Superior temporal gyrus (tissue), 1 donor: ENCODE results near the gene ZNF169.
"Not testable (repeated sequence)": the region's sequence is repeated elsewhere in the genome, so short reads cannot be mapped to it uniquely, and the experiment has no call there.

Source experiments
- DNase-seq: peaks from one replicate; pipeline ENCODE4 v3.0.0-alpha.2; 2016; ENCODE audit errors: extremely low spot score

ZNF169 gene

GRCh38 chr9:94287877-94288513 is 28.9 kb downstream of the ZNF169 start:
- DNase-seq: no peak

DNA sequence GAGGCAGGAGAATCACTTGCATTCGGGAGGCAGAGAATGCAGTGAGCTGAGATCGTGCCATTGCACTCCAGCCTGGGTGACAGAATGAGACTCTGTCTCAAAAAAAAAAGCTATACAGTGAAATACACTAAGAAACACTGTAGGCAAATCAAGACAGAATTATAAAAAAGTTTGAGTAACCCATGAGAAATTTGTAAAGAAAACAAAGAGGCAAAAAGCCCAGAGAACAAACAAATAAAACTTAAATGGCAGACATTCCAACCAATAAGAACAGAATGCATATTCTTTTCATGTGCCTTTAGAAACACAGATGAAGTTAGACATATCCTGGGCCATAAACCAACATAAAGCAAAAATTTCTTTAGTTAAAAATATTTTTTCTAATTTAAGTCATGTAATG is 30.6 kb downstream of the ZNF169 start:
- DNase-seq: no peak

DNA sequence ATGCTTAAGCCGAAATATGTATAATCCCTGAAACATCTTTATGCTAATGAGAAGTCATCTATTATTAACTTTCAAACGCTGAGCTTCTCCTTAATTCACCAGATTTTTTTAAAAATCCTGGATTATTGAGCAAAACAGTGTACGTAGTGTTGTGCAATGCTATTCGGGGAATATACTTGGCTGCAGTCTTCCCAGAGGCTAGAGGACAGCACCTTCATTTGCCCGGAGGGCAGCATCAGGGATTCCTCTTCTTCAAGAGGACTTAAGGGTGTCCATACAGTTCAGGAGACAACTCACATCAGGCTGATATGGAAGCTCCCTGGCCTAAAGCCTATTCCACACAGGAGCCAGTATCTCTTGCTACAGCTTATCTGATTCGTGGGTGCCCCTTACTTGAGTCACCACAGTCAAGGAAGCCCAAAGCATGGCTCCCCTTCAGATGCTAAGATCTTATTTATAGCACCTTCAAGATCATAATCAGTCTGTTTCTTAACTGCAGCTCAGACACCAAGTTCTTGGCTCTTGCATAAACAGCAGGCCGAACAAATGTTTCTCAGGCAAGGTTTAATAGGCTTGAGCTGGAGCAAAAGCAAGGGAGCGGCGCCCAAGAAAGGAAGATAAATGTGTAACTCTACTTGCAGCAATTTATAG is 40.0 kb downstream of the ZNF169 start:
- no peak for DNase-seq

- DNase-seq: no peak
Observed at GRCh38 chr9:94300470-94301301, 41.6 kb downstream of the ZNF169 start.

DNA sequence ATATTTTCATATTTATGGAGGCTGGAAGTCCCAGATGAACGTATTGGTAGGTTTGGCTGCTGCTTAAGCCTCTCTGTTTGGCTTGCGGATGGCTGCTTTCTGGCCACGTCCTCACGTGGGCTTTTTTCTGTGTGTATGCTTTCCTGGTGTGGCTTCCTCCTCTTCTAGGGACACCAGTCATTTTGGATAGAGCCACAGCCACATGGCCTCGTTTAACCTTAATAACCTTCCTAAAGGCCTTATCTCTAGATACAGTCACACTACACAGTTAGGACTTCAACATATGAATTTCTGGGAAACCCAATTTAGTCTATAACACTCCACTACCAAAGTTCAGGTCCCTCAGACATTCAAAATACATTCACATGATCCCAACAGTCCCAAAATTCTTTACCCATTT is 42.5 kb downstream of the ZNF169 start:
- no peak for DNase-seq

GRCh38 chr9:94302426-94302825 is 43.3 kb downstream of the ZNF169 start:
- DNase-seq: no peak

DNA sequence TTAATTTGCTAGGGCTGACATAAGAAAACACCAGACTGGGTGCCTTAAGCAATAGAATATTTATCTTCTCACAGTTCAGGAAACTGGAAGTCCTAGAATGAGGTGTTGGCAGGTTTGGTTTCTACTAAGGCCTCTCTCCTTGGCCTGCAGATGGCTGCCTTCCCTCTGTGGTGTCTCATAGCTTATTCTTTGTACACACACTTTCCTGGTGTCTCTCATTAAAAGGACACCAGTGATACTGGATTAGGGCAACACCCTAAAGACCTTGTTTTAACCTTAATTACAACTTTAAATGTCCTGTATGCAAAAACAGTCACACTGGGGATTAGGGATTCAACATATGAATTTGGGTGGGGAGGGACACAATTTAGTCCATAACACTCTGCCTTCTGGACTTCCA is 44.2 kb downstream of the ZNF169 start:
- no peak for DNase-seq

- not testable (repeated sequence) for DNase-seq
Observed at GRCh38 chr9:94315034-94315984, 56.2 kb downstream of the ZNF169 start.

DNA sequence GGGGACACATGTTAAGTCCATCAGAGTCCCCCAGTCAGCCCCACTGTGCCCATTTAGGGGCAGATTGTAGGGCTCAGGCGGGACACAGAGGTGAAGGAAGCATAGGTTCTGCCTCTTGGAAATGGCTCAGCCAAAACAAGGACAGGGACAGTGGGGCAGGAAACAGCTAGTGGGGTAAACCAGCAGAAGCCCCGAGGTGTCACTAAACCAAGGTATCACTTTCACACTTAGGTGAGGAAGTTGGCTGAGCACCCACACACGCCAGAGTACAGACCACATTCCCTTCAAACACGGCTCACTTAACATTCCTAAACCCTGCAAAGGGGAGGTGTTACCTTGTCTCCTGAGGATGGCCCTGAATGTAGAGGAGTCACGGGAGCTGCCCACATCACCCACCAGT is 57.1 kb downstream of the ZNF169 start:
- DNase-seq: not testable (repeated sequence)

- not testable (repeated sequence) for DNase-seq
Observed at GRCh38 chr9:94317949-94318657, 59.0 kb downstream of the ZNF169 start.

- DNase-seq: not testable (repeated sequence)
Observed at GRCh38 chr9:94322342-94322940, 63.3 kb downstream of the ZNF169 start.

- not testable (repeated sequence) for DNase-seq
Observed at GRCh38 chr9:94323153-94323798, 64.2 kb downstream of the ZNF169 start.

DNA sequence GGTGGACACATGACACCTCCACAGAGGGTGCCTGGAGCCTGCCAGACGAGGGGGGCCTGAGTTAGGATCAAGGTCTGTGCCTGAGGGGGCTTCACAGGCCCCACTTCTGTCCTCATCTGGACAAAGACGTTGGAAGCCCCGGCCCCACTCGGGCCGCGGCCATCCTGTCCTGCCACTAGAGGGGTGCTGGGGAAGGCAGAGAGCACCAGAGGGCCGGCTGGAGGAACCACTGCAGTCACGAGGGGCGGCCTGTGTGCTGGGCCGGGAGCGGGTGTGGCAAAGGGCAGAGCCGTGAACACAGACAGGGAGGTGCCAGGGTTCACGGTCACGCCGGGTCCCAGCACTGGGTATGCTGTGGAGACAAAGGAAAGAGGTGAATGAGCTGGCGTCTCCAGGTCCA is 66.5 kb downstream of the ZNF169 start:
- DNase-seq: not testable (repeated sequence)

- DNase-seq: not testable (repeated sequence)
Observed at GRCh38 chr9:94328544-94328943, 69.4 kb downstream of the ZNF169 start, which contains the start of gene NUTM2F. TSS of gene NUTM2F (minus strand) at chr9:94328644. CDS start at chr9:94328623, 21 bp downstream.

- not testable (repeated sequence) for DNase-seq
Observed at GRCh38 chr9:94336445-94336844, 77.3 kb downstream of the ZNF169 start.

DNA sequence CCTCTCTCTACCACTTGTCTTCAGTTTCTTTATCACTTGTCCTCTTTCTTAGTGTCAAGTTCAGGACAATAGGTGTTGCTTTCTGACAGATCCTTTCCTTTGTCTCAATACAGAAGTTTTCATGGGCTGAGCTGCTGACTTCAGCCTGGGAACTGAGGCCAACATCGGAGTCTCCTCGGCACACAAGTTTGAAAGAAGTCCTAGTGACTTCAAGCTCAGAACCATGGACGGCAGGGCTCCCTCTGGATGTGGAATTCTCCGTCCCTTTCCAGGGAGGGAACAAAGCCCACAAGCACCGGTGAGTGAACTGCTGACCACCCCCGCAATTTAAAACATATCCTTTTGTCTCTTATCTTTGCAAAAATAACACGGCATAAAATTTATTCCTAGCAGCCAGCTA is 79.6 kb downstream of the ZNF169 start:
- not testable (repeated sequence) for DNase-seq

DNA sequence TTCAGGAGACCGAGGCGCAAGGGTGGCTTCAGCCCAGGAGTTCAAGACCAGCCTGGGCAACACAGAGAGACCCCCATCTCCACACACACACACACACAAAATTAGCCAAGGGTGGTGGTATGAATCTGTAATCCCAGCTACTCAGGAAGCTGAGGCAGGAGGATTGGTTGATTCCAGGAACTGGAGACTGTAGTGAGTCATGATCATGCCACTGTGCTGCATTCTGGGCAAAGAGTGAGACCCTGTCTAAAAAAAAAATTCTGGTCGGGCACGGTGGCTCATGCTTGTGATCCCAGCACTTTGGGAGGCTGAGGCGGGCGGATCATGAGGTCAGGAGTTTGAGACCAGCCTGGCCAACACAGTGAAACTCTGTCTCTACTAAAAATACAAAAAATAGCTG is 80.6 kb downstream of the ZNF169 start:
- not testable (repeated sequence) for DNase-seq

DNA sequence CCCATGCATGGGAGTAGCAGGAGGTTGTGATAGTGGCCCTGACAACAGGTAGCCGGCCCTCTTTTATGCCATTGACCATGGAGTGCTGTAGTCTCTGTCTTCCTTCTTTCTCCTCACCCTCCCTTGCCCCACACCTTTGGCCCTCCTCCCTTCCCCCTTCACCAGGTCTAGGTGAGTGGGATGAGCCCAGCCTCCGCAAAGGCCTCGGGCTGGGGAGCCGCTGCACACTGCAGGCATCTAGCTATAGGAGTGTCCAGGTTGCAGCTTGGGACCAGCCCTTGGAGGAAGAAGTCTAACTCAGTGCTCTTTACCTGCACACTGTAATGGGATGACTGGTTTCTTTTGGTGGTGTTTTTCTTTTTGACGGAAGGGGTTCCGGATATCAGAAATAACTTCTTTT is 81.7 kb downstream of the ZNF169 start:
- DNase-seq: not testable (repeated sequence)

DNA sequence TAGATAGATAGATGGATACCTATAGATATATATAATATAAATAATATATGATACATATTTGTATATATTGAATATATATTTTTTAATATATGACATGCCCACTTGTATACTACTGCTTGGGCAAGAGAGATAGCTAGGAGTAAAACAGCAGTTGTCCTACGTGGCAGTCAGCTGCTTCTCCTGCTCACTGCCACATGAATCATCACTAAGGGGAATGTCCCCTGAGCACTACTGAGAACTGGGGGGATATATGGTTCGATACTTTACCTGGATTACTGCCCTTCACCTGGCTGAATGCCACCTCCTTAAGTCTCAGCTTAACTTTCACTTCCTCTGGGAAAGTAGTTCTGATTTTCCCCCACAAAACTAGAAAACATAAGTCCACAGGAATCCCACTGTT is 82.6 kb downstream of the ZNF169 start:
- DNase-seq: not testable (repeated sequence)

GRCh38 chr9:94347451-94347850 is 88.4 kb downstream of the ZNF169 start:
- not testable (repeated sequence) for DNase-seq
